ENCODE results near the gene TRAPPC12. TPM values are rescaled to one million over a fixed set of nuclear protein-coding genes. Genes with fewer than 3 reads are reported as not detected.

Gene TRAPPC12
- total RNA-seq, 2 experiments from 2014 or later = 58.7 to 64.6 TPM

GRCh38 chr2:3467654-3468053, 88.2 kb downstream of the TRAPPC12 start:
- no peaks in the 10 kb centered on the region for H3K27me3 Mint-ChIP-seq
- no peak overlapping the region for H3K4me3 Mint-ChIP-seq
- no peak for DNase-seq
- no peaks in the 10 kb centered on the region for H3K4me1 Mint-ChIP-seq
- H3K36me3 Mint-ChIP-seq = peaks cover 11% of the 10 kb centered on the region
- no peak overlapping the region for H3K27ac Mint-ChIP-seq
- H3K9me3 Mint-ChIP-seq = no peaks in the 10 kb centered on the region

GRCh38 chr2:3468296-3468988, 88.9 kb downstream of the TRAPPC12 start:
- Mint-ChIP-seq H3K27me3 (no peaks in the 10 kb centered on the region), H3K4me1 (no peaks in the 10 kb centered on the region), H3K27ac (no peak overlapping the region), H3K9me3 (no peaks in the 10 kb centered on the region), H3K4me3 (no peak overlapping the region), H3K36me3 (peaks cover 11% of the 10 kb centered on the region)
- no peak for DNase-seq

- peaks cover 4% of the 10 kb centered on the region for H3K4me1 Mint-ChIP-seq
- no peaks in the 10 kb centered on the region for H3K27me3 Mint-ChIP-seq
- no peak for DNase-seq
- H3K27ac Mint-ChIP-seq = no peak overlapping the region
- H3K4me3 Mint-ChIP-seq = no peak overlapping the region
- H3K9me3 Mint-ChIP-seq = no peaks in the 10 kb centered on the region
- H3K36me3 Mint-ChIP-seq = peaks cover 11% of the 10 kb centered on the region
Measured at GRCh38 chr2:3469486-3469885, 90.0 kb downstream of the TRAPPC12 start.

- Mint-ChIP-seq H3K9me3 (no peaks in the 10 kb centered on the region), H3K36me3 (peaks cover 11% of the 10 kb centered on the region), H3K27ac (no peak overlapping the region), H3K4me3 (no peak overlapping the region), H3K4me1 (peaks cover 6% of the 10 kb centered on the region), H3K27me3 (no peaks in the 10 kb centered on the region)
- no peak for DNase-seq
Measured at GRCh38 chr2:3470166-3470651, 90.7 kb downstream of the TRAPPC12 start.

- H3K4me3 Mint-ChIP-seq = no peak overlapping the region
- H3K9me3 Mint-ChIP-seq = no peaks in the 10 kb centered on the region
- no peak overlapping the region for H3K27ac Mint-ChIP-seq
- no peak for DNase-seq
- peaks cover 11% of the 10 kb centered on the region for H3K36me3 Mint-ChIP-seq
- no peaks in the 10 kb centered on the region for H3K27me3 Mint-ChIP-seq
- peaks cover 6% of the 10 kb centered on the region for H3K4me1 Mint-ChIP-seq
Measured at GRCh38 chr2:3470856-3471737, 91.6 kb downstream of the TRAPPC12 start.

GRCh38 chr2:3472296-3472695, 92.8 kb downstream of the TRAPPC12 start:
- peaks cover 6% of the 10 kb centered on the region for H3K4me1 Mint-ChIP-seq
- no peak for DNase-seq
- no peak overlapping the region for H3K27ac Mint-ChIP-seq
- no peaks in the 10 kb centered on the region for H3K27me3 Mint-ChIP-seq
- no peak overlapping the region for H3K4me3 Mint-ChIP-seq
- H3K9me3 Mint-ChIP-seq = no peaks in the 10 kb centered on the region
- peaks cover 11% of the 10 kb centered on the region for H3K36me3 Mint-ChIP-seq

- no peaks in the 10 kb centered on the region for H3K9me3 Mint-ChIP-seq
- no peak overlapping the region for H3K4me3 Mint-ChIP-seq
- H3K4me1 Mint-ChIP-seq = peaks cover 6% of the 10 kb centered on the region
- peaks cover 8% of the 10 kb centered on the region for H3K36me3 Mint-ChIP-seq
- H3K27me3 Mint-ChIP-seq = no peaks in the 10 kb centered on the region
- H3K27ac Mint-ChIP-seq = no peak overlapping the region
- no peak for DNase-seq
Measured at GRCh38 chr2:3472966-3473365, 93.5 kb downstream of the TRAPPC12 start.

- Mint-ChIP-seq H3K9me3 (no peaks in the 10 kb centered on the region), H3K4me1 (peaks cover 16% of the 10 kb centered on the region), H3K36me3 (peaks cover 7% of the 10 kb centered on the region), H3K27ac (no peak overlapping the region), H3K4me3 (no peak overlapping the region), H3K27me3 (no peaks in the 10 kb centered on the region)
- DNase-seq = no peak
Measured at GRCh38 chr2:3475771-3476170, 96.3 kb downstream of the TRAPPC12 start.

- peaks cover 16% of the 10 kb centered on the region for H3K4me1 Mint-ChIP-seq
- no peak for DNase-seq
- no peaks in the 10 kb centered on the region for H3K9me3 Mint-ChIP-seq
- H3K4me3 Mint-ChIP-seq = no peak overlapping the region
- H3K36me3 Mint-ChIP-seq = peaks cover 7% of the 10 kb centered on the region
- no peaks in the 10 kb centered on the region for H3K27me3 Mint-ChIP-seq
- H3K27ac Mint-ChIP-seq = no peak overlapping the region
Measured at GRCh38 chr2:3476321-3476984, 97.0 kb downstream of the TRAPPC12 start.

GRCh38 chr2:3476985-3477327, 97.5 kb downstream of the TRAPPC12 start:
- Mint-ChIP-seq H3K36me3 (peaks cover 7% of the 10 kb centered on the region), H3K9me3 (no peaks in the 10 kb centered on the region), H3K27ac (no peak overlapping the region), H3K4me3 (no peak overlapping the region), H3K27me3 (no peaks in the 10 kb centered on the region), H3K4me1 (peaks cover 16% of the 10 kb centered on the region)
- DNase-seq = no peak

GRCh38 chr2:3478846-3479385, 99.4 kb downstream of the TRAPPC12 start:
- no peak overlapping the region for H3K27ac Mint-ChIP-seq

GRCh38 chr2:3479430-3480320, 100.2 kb downstream of the TRAPPC12 start:
- Mint-ChIP-seq H3K4me1 (peaks cover 10% of the 10 kb centered on the region), H3K27me3 (no peaks in the 10 kb centered on the region), H3K27ac (peak overlapping the region; percentile 47), H3K9me3 (no peaks in the 10 kb centered on the region), H3K36me3 (peaks cover 7% of the 10 kb centered on the region), H3K4me3 (no peak overlapping the region)
- DNase-seq = no peak

More at GRCh38 chr2:3478846-3479385, 99.4 kb downstream of the TRAPPC12 start:
- Mint-ChIP-seq H3K27me3 (no peaks in the 10 kb centered on the region), H3K4me1 (peaks cover 16% of the 10 kb centered on the region), H3K36me3 (peaks cover 7% of the 10 kb centered on the region), H3K4me3 (no peak overlapping the region), H3K9me3 (no peaks in the 10 kb centered on the region)
- DNase-seq = no peak

GRCh38 chr2:3480352-3481010, 101.0 kb downstream of the TRAPPC12 start:
- Mint-ChIP-seq H3K27ac (peak overlapping the region; percentile 58), H3K36me3 (peaks cover 7% of the 10 kb centered on the region), H3K27me3 (no peaks in the 10 kb centered on the region), H3K4me1 (peaks cover 9% of the 10 kb centered on the region), H3K9me3 (no peaks in the 10 kb centered on the region), H3K4me3 (no peak overlapping the region)
- DNase-seq = no peak

- peaks cover 9% of the 10 kb centered on the region for H3K4me1 Mint-ChIP-seq
- no peak overlapping the region for H3K27ac Mint-ChIP-seq
- H3K36me3 Mint-ChIP-seq = peaks cover 7% of the 10 kb centered on the region
- H3K4me3 Mint-ChIP-seq = no peak overlapping the region
- DNase-seq = no peak
- H3K27me3 Mint-ChIP-seq = no peaks in the 10 kb centered on the region
- no peaks in the 10 kb centered on the region for H3K9me3 Mint-ChIP-seq
Measured at GRCh38 chr2:3481011-3481400, 101.5 kb downstream of the TRAPPC12 start.

Data from activated naive CD8-positive, alpha-beta T cell treated with anti-CD3 and anti-CD28 coated beads for 36 hours (primary cell).